Measurements from ENCODE around the gene PTPDC1. TPM values are rescaled to one million over a fixed set of nuclear protein-coding genes. Genes with fewer than 3 reads are reported as not detected.
"Not testable (repeated sequence)": the region's sequence is repeated elsewhere in the genome, so short reads cannot be mapped to it uniquely, and the experiment has no call there.

PTPDC1 gene
- total RNA-seq, 1 donor from 2014 or later, result 13.0 TPM

GRCh38 chr9:94112716-94113465 lies 28.6 kb downstream of the PTPDC1 start:
- H3K4me3 ChIP-seq, result no peak overlapping the region
- H3K4me1 ChIP-seq, result no peaks in the 10 kb centered on the region
- no peak for DNase-seq (ENCODE audit: extremely low spot score in 2 of 2)
- intact Hi-C loops (cut with DNase I), result no loop called here
- TF ChIP-seq CTCF (IDR thresholded peaks at IDR 0.05), result no peak
- TF ChIP-seq POLR2A (IDR thresholded peaks at IDR 0.05), result no peak
- no peak for TF ChIP-seq POLR2AphosphoS5 (IDR thresholded peaks at IDR 0.05; ENCODE audit: insufficient read depth in 1 of 2, low read depth in 1 of 2)
- no peaks in the 10 kb centered on the region for H3K36me3 ChIP-seq
- H3K27me3 ChIP-seq, result no peaks in the 10 kb centered on the region
- no peaks in the 10 kb centered on the region for H3K9me3 ChIP-seq
- no peak overlapping the region for H3K27ac ChIP-seq

- not testable (repeated sequence) for H3K27me3 ChIP-seq
Measured at GRCh38 chr9:94120088-94120487, 35.8 kb downstream of the PTPDC1 start.

GRCh38 chr9:94120854-94121376 lies 36.7 kb downstream of the PTPDC1 start:
- H3K4me1 ChIP-seq, result no peaks in the 10 kb centered on the region
- H3K4me3 ChIP-seq, result no peak overlapping the region
- no peaks in the 10 kb centered on the region for H3K36me3 ChIP-seq
- no peak overlapping the region for H3K27ac ChIP-seq
- H3K9me3 ChIP-seq, result no peaks in the 10 kb centered on the region
- no peaks in the 10 kb centered on the region for H3K27me3 ChIP-seq
- TF ChIP-seq CTCF (IDR thresholded peaks at IDR 0.05) (no peak), POLR2A (IDR thresholded peaks at IDR 0.05) (no peak), POLR2AphosphoS5 (IDR thresholded peaks at IDR 0.05; ENCODE audit: insufficient read depth in 1 of 2, low read depth in 1 of 2) (no peak)
- intact Hi-C loops (cut with DNase I), result no loop called here
- DNase-seq (ENCODE audit: extremely low spot score in 2 of 2), result no peak

More at GRCh38 chr9:94120088-94120487, 35.8 kb downstream of the PTPDC1 start:
- intact Hi-C loops (cut with DNase I); DNase-seq (ENCODE audit: extremely low spot score in 2 of 2); H3K36me3 ChIP-seq; H3K4me3 ChIP-seq; H3K27ac ChIP-seq; H3K4me1 ChIP-seq; H3K9me3 ChIP-seq: not testable (repeated sequence)

- H3K4me1 ChIP-seq, result no peaks in the 10 kb centered on the region
- no peak for DNase-seq (ENCODE audit: extremely low spot score in 2 of 2)
- peaks cover 6% of the 10 kb centered on the region for H3K9me3 ChIP-seq
- no peak overlapping the region for H3K4me3 ChIP-seq
- no peaks in the 10 kb centered on the region for H3K27me3 ChIP-seq
- no peaks in the 10 kb centered on the region for H3K36me3 ChIP-seq
- intact Hi-C loops (cut with DNase I), result no loop called here
- TF ChIP-seq POLR2AphosphoS5 (IDR thresholded peaks at IDR 0.05; ENCODE audit: insufficient read depth in 1 of 2, low read depth in 1 of 2) (no peak), POLR2A (IDR thresholded peaks at IDR 0.05) (no peak), CTCF (IDR thresholded peaks at IDR 0.05) (no peak)
- no peak overlapping the region for H3K27ac ChIP-seq
Measured at GRCh38 chr9:94126844-94127243, 42.6 kb downstream of the PTPDC1 start.

GRCh38 chr9:94127806-94128205 lies 43.5 kb downstream of the PTPDC1 start:
- H3K27me3 ChIP-seq, result no peaks in the 10 kb centered on the region
- TF ChIP-seq CTCF (IDR thresholded peaks at IDR 0.05) (no peak), POLR2AphosphoS5 (IDR thresholded peaks at IDR 0.05; ENCODE audit: insufficient read depth in 1 of 2, low read depth in 1 of 2) (no peak), POLR2A (IDR thresholded peaks at IDR 0.05) (no peak)
- H3K4me3 ChIP-seq, result no peak overlapping the region
- no peak for DNase-seq (ENCODE audit: extremely low spot score in 2 of 2)
- H3K36me3 ChIP-seq, result no peaks in the 10 kb centered on the region
- no peaks in the 10 kb centered on the region for H3K4me1 ChIP-seq
- intact Hi-C loops (cut with DNase I), result no loop called here
- peaks cover 6% of the 10 kb centered on the region for H3K9me3 ChIP-seq
- H3K27ac ChIP-seq, result no peak overlapping the region
